Small intestine (tissue), 7 donors: ENCODE measurements around the gene USP1. TPM values are rescaled to one million over a fixed set of nuclear protein-coding genes. Genes with fewer than 3 reads are reported as not detected.

ENCODE experiments used
- DNase-seq, 2 donors: peaks; one replicate each; pipeline versions ENCODE4 v3.0.0 to v3.0.0-alpha.2; 2013
- FAIRE-seq: peaks from 2 replicates; lab custom pipeline; 2012; peaks lifted over from hg19 to GRCh38; lab: Jason Lieb, UNC
- H3K27ac ChIP-seq, 3 donors: one replicate each; pipeline ENCODE4 v1.5.1; 2013; ENCODE audit warnings: low read length in 2 of 3, mild to moderate bottlenecking in 2 of 3, control low read depth in 1 of 3, inconsistent platforms in 1 of 3, low read depth in 1 of 3, moderate library complexity in 1 of 3
- H3K27me3 ChIP-seq, 3 donors: one replicate each; pipeline ENCODE4 v1.6.1; 2013; ENCODE audit warnings: low read length in 3 of 3, inconsistent platforms in 1 of 3; ENCODE audit not compliant: control insufficient read depth in 3 of 3, insufficient read depth in 3 of 3
- H3K36me3 ChIP-seq, 3 donors: one replicate each; pipeline ENCODE4 v1.6.1; 2013; ENCODE audit warnings: low read length in 3 of 3, inconsistent platforms in 1 of 3, low read depth in 1 of 3, mild to moderate bottlenecking in 1 of 3, moderate library complexity in 1 of 3; ENCODE audit not compliant: control insufficient read depth in 3 of 3, insufficient read depth in 2 of 3
- H3K4me1 ChIP-seq, 3 donors: one replicate each; pipeline ENCODE4 v1.6.1; 2013; ENCODE audit warnings: low read length in 2 of 3, inconsistent platforms in 1 of 3, low read depth in 1 of 3, mild to moderate bottlenecking in 1 of 3, moderate library complexity in 1 of 3; ENCODE audit not compliant: control insufficient read depth in 3 of 3, insufficient read depth in 2 of 3
- H3K4me3 ChIP-seq, 3 donors: one replicate each; pipeline ENCODE4 v1.5.1; 2013; ENCODE audit warnings: low read length in 3 of 3, control low read depth in 1 of 3, inconsistent platforms in 1 of 3, low read depth in 1 of 3, mild to moderate bottlenecking in 1 of 3, moderate library complexity in 1 of 3
- H3K9me3 ChIP-seq, 2 donors: one replicate each; pipeline ENCODE4 v1.6.1; 2013; ENCODE audit warnings: low read depth in 1 of 2, low read length in 1 of 2; ENCODE audit not compliant: control insufficient read depth in 2 of 2, insufficient read depth in 1 of 2
- WGBS, 3 donors: extraction: QIAGEN DNeasy Blood & Tissue Kit; methylation state at CpG; one replicate each; pipeline ENCODE4 v1.1.7; 2013; 5-methylcytosine and 5-hydroxymethylcytosine counted together
- polyA plus RNA-seq, 4 donors: library from polyadenylated mRNA; stranded (reverse) in 3 of 4; unstranded in 1 of 4; fragments of 200-250 nt in 3 of 4; fragments of 120-200 nt in 1 of 4; gene quantifications; one replicate each; pipeline versions ENCODE4 v1.2.1 to v1.2.3, GENCODE V29; 2013
- donor health status: healthy with polysubstance abuse.
- donor health status: control.
- donor health status: control.
- donor health status: Bipolar disorder and iron deficiency.
- donor health status: healthy.

The USP1 gene
- polyA plus RNA-seq, 4 donors: 12.3 to 35.2 (median 18.7) TPM

DNA sequence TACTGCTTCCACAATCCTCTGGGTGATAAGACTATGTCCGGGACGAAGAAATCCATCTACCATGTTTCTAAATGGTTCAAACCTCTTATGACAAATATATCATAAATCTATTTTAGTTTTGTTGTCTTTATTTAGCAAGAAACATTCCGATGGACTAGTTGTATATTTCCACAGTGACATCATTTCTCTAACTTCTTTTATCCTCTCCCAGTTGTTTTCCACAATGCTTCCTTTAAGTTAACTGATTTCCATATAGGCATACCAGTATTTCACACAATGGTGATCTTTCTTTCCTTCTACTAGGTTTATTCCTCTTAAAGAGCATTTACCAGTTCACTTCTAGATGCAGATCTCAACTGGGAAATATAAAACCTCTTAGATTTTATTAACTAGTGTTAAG lies 44.8 kb downstream of the USP1 start:
- no peak overlapping the region for H3K4me3 ChIP-seq
- no peaks in the 10 kb centered on the region for H3K4me1 ChIP-seq
- 83 to 94% (median 88%) methylated on average over 3 of the region's 3 CpGs for WGBS, 3 donors
- DNase-seq: no peak
- peaks cover 0 to 14% (median 2%) of the 10 kb centered on the region in 3 donors for H3K36me3 ChIP-seq
- H3K9me3 ChIP-seq: no peaks in the 10 kb centered on the region
- FAIRE-seq: no peak
- no peaks in the 10 kb centered on the region for H3K27me3 ChIP-seq
- no peak overlapping the region for H3K27ac ChIP-seq

DNA sequence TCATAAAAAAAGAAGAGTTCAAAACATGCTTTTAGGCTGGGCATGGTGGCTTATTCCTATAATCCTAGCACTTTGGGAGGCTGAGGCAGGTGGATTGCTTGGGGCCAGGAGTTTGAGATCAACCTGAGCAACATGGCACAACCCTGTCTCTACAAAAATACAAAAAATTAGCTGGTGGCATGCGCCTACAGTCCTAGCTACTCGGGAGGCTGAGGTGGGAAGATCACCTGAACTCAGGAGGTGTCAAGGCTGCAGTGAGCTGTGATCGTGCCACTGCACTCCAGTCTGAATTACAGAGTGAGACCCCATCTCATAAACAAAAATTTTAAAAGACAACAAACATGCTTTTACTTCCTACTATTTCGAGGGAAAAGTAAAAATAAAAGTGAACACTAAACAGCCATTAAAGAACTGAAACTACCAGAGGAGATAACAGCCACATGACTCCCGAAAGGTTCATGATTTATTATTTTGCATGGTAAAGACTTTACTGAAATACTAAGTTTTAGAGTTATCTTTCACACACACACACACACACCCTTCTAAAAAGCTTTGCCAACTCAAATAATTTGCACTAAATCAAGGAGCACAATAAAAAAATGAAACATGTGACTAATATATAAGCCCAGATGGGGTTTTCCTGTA lies 48.1 kb downstream of the USP1 start:
- Histone ChIP-seq H3K4me3 (no peak overlapping the region), H3K27me3 (no peaks in the 10 kb centered on the region), H3K36me3 (peaks cover 0 to 16% (median 2%) of the 10 kb centered on the region in 3 donors), H3K27ac (no peak overlapping the region), H3K9me3 (no peaks in the 10 kb centered on the region), H3K4me1 (no peaks in the 10 kb centered on the region)
- peak in 1 of 2 donors; percentile 3 for DNase-seq
- WGBS, 3 donors: 75 to 89% (median 78%) methylated on average over 5 of the region's 5 CpGs
- no peak for FAIRE-seq

DNA sequence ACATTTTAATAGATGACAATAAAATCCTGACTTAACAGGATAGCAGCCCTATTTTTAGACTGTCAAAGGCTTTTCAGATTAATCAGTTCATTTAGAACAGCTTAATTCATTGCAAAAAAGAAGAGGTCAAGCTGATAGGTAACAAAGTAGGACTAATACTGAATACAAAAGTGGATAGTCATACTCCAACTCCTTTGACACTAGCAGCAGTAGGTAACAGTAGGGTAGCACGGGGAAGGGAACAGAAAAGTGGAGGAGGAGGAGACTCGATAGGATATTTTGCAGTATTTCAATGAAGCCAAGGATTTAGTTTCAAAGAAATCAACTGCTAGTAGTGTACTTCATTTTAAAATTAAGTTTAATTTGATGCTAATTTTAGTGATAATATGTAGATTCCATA lies 51.1 kb downstream of the USP1 start:
- Histone ChIP-seq H3K9me3 (no peaks in the 10 kb centered on the region), H3K27ac (no peak overlapping the region), H3K27me3 (no peaks in the 10 kb centered on the region), H3K36me3 (peaks cover 0 to 18% (median 6%) of the 10 kb centered on the region in 3 donors), H3K4me3 (no peak overlapping the region), H3K4me1 (no peaks in the 10 kb centered on the region)
- 86 to 95% (median 91%) methylated on average over 2 of the region's 2 CpGs for WGBS, 3 donors
- FAIRE-seq (no peak), DNase-seq (no peak)

DNA sequence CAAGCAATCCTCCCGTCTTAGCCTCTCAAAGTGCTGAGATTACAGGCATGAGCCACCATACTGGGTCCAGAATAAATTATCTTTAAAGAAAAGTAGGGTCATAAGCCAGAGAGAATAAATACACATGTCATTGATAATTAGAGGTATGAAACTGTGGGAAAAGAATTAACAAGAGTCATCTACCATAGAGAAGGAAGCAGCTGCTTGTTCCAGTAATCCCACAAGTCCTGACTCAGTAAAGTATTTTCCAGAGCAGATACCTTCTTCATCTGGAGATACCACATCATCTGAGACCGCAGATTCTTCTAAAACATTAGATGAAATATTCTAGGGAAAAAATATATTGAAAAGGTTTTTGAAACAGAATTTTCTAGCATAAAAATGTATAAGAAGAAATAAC lies 55.7 kb downstream of the USP1 start:
- no peak overlapping the region for H3K27ac ChIP-seq
- 90 to 94% (median 93%) methylated on average over 2 of the region's 2 CpGs for WGBS, 3 donors
- FAIRE-seq: no peak
- H3K4me1 ChIP-seq: no peaks in the 10 kb centered on the region
- no peak for DNase-seq
- no peaks in the 10 kb centered on the region for H3K9me3 ChIP-seq
- H3K4me3 ChIP-seq: no peak overlapping the region
- no peaks in the 10 kb centered on the region for H3K27me3 ChIP-seq
- peaks cover 2 to 17% (median 10%) of the 10 kb centered on the region in 3 donors for H3K36me3 ChIP-seq

DNA sequence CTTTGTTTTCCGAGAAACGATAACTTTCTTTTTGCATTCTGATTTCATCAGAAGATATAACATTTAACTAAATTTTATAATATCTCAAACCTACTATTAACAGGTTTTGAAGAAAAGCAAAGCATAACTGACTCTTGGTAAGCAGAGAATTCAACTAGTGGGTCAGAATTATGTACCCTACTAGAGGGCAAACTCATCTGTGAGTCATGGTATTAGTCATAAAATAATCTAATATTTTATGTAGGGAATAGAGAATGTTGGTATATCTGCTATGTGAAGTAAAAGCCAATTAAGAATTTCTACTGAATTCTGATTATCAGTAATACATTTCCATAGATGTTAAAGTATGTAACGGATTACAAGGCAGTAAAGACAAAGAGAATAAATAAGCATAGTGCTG lies 56.8 kb downstream of the USP1 start:
- Histone ChIP-seq H3K27me3 (no peaks in the 10 kb centered on the region), H3K27ac (no peak overlapping the region), H3K36me3 (peaks cover 2 to 20% (median 9%) of the 10 kb centered on the region in 3 donors), H3K4me1 (no peaks in the 10 kb centered on the region), H3K9me3 (no peaks in the 10 kb centered on the region), H3K4me3 (no peak overlapping the region)
- no peak for DNase-seq
- FAIRE-seq: no peak
- 94 to 98% (median 97%) methylated on average over 3 of the region's 3 CpGs for WGBS, 3 donors

DNA sequence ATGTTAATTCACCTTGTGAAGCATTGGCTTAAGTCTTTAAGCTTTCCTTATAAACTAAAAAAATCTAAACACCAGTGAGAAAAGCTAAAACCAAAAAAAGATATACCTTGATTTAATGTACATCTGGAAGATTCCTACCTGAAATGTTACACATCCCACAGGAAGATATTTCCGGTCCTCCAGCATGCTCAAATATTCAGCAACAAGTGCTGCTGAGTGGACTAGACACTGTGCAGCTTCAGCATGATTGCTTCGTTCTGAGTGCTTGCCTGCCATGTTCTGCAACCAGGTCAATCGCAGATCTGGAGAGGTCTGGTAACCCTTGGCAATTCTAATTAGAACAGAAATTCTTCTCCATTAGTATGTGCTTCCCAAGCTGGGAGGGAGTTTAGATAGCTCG lies 57.3 kb downstream of the USP1 start:
- Histone ChIP-seq H3K27me3 (no peaks in the 10 kb centered on the region), H3K36me3 (peaks cover 2 to 18% (median 9%) of the 10 kb centered on the region in 3 donors), H3K9me3 (no peaks in the 10 kb centered on the region), H3K4me3 (no peak overlapping the region), H3K4me1 (no peaks in the 10 kb centered on the region), H3K27ac (no peak overlapping the region)
- FAIRE-seq (no peak), DNase-seq (no peak)
- 88 to 97% (median 94%) methylated on average over 4 of the region's 4 CpGs for WGBS, 3 donors

DNA sequence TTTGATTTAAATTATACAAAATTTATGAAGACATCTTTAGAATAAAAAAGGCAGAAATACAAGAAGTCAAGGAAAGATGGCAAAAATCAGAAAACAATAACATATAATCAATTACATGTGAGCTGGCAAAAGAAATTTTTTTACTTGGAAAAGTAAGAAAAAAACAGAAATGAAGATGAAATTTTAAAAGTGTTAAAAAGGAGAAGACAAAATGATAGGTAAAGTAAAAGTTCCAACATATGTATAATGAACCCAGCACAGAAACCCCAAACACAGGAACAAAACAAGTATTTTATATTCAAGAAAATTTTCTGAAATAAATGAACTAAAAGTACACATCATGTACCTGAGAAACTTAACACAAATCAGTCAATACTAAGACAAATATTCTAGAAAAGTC lies 63.4 kb downstream of the USP1 start:
- FAIRE-seq (no peak), DNase-seq (no peak)
- H3K9me3 ChIP-seq: no peaks in the 10 kb centered on the region

More for the DNA sequence above, 63.4 kb downstream of the USP1 start:
- no peaks in the 10 kb centered on the region for H3K27me3 ChIP-seq
- no peak overlapping the region for H3K27ac ChIP-seq
- no peaks in the 10 kb centered on the region for H3K4me1 ChIP-seq
- H3K4me3 ChIP-seq: no peak overlapping the region
- peaks cover 0 to 17% (median 2%) of the 10 kb centered on the region in 3 donors for H3K36me3 ChIP-seq
